Measurements from ENCODE around the gene FAM174C.

The FAM174C gene

DNA sequence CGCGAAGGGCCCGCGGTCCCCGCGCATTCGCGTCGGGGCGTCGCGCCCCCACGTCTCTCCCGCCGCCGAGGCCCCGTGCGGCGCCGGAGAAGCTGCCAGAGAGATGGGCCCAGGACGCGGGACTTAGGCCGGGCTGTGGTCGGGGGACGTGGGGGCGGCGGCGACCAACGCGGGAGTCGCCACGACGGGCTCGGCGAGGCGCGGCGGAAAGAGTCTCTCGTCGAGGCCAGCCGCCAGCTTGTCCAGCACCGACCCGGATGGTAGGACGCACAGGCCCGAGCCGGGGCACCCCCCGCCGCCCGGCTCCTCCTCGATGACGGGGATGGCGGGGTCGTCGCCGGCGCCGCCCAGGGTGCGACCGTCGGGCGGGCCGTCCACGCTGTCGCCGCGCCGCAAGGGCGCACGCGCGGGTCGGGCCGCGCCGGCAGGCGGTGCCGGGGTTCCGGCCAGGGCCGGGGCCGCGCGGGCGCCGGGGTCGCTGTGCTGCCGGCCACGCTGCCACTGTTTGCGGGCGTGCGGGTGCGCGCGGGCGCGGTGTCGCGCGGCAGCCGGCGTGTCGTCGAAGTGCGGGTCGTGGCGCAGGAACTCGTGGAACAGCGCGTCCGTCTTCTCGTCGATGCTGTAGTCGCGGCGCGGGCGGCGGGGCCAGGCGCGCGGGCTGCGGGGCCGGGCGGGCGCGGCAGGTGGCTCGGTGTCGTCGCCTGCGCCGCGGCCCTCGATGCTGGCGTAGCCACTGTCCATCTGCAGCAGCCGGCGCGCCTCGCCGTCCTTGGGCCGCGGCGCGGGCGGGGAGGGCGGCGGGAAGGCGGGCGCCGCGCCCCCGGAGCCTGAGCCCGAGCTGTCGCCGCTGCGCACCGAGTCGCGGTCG is 46.0 kb upstream of the FAM174C start:
- CTCF ChIA-PET: no interaction called here
- no peak overlapping the region for H3K4me3 ChIP-seq (ENCODE audit: low read depth, low read length)
- H3K27ac ChIP-seq (ENCODE audit: extremely low read depth, low read depth, low read length): no peak overlapping the region
- POLR2A ChIA-PET: interaction anchor here (1.1 kb wide), 1 partner anchor 40 kb away, joined by 4 read pairs; the partner anchor contains the start of gene CIRBP
- H3K4me1 ChIP-seq (ENCODE audit: control insufficient read depth, insufficient read depth, low read length): no peaks in the 10 kb centered on the region
- H3K36me3 ChIP-seq (ENCODE audit: control insufficient read depth in 2 of 2, insufficient read depth in 1 of 2, low read length in 2 of 2): peaks cover 0 to 62% of the 10 kb centered on the region in 2 experiments; a peak in 2 of 3 replicates
- TF ChIP-seq ZNF214 (tag by site-specific recombination; IDR thresholded peaks at IDR 0.05; ENCODE audit: borderline replicate concordance): no peak
- TF ChIP-seq ZNF366 (tag by site-specific recombination; conservative IDR thresholded peaks at IDR 0.05): no peak
- TF ChIP-seq HOXD13 (CRISPR knock-in tag; IDR thresholded peaks at IDR 0.05; ENCODE audit: borderline replicate concordance): no peak
- TF ChIP-seq, protein P1, sequence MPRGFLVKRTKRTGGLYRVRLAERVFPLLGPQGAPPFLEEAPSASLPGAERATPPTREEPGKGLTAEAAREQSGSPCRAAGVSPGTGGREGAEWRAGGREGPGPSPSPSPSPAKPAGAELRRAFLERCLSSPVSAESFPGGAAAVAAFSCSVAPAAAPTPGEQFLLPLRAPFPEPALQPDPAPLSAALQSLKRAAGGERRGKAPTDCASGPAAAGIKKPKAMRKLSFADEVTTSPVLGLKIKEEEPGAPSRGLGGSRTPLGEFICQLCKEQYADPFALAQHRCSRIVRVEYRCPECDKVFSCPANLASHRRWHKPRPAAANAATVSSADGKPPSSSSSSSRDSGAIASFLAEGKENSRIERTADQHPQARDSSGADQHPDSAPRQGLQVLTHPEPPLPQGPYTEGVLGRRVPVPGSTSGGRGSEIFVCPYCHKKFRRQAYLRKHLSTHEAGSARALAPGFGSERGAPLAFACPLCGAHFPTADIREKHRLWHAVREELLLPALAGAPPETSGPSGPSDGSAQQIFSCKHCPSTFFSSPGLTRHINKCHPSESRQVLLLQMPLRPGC (tag by site-specific recombination; IDR thresholded peaks at IDR 0.05): no peak
- no peak for TF ChIP-seq ZNF555 (tag by site-specific recombination; conservative IDR thresholded peaks at IDR 0.05)
- TF ChIP-seq, protein P2, sequence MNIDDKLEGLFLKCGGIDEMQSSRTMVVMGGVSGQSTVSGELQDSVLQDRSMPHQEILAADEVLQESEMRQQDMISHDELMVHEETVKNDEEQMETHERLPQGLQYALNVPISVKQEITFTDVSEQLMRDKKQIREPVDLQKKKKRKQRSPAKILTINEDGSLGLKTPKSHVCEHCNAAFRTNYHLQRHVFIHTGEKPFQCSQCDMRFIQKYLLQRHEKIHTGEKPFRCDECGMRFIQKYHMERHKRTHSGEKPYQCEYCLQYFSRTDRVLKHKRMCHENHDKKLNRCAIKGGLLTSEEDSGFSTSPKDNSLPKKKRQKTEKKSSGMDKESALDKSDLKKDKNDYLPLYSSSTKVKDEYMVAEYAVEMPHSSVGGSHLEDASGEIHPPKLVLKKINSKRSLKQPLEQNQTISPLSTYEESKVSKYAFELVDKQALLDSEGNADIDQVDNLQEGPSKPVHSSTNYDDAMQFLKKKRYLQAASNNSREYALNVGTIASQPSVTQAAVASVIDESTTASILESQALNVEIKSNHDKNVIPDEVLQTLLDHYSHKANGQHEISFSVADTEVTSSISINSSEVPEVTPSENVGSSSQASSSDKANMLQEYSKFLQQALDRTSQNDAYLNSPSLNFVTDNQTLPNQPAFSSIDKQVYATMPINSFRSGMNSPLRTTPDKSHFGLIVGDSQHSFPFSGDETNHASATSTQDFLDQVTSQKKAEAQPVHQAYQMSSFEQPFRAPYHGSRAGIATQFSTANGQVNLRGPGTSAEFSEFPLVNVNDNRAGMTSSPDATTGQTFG (tag by site-specific recombination; IDR thresholded peaks at IDR 0.05; ENCODE audit: borderline replicate concordance): no peak
- TF ChIP-seq, protein P3, sequence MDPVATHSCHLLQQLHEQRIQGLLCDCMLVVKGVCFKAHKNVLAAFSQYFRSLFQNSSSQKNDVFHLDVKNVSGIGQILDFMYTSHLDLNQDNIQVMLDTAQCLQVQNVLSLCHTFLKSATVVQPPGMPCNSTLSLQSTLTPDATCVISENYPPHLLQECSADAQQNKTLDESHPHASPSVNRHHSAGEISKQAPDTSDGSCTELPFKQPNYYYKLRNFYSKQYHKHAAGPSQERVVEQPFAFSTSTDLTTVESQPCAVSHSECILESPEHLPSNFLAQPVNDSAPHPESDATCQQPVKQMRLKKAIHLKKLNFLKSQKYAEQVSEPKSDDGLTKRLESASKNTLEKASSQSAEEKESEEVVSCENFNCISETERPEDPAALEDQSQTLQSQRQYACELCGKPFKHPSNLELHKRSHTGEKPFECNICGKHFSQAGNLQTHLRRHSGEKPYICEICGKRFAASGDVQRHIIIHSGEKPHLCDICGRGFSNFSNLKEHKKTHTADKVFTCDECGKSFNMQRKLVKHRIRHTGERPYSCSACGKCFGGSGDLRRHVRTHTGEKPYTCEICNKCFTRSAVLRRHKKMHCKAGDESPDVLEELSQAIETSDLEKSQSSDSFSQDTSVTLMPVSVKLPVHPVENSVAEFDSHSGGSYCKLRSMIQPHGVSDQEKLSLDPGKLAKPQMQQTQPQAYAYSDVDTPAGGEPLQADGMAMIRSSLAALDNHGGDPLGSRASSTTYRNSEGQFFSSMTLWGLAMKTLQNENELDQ (tag by site-specific recombination; IDR thresholded peaks at IDR 0.05; ENCODE audit: low read depth): no peak
- TF ChIP-seq ZNF140 (tag by site-specific recombination; IDR thresholded peaks at IDR 0.05): no peak
- no peak for TF ChIP-seq GFI1B (tag by site-specific recombination; IDR thresholded peaks at IDR 0.05)
- no peak for TF ChIP-seq ZNF529 (tag by site-specific recombination; IDR thresholded peaks at IDR 0.05; ENCODE audit: insufficient replicate concordance)
- TF ChIP-seq, protein P4, sequence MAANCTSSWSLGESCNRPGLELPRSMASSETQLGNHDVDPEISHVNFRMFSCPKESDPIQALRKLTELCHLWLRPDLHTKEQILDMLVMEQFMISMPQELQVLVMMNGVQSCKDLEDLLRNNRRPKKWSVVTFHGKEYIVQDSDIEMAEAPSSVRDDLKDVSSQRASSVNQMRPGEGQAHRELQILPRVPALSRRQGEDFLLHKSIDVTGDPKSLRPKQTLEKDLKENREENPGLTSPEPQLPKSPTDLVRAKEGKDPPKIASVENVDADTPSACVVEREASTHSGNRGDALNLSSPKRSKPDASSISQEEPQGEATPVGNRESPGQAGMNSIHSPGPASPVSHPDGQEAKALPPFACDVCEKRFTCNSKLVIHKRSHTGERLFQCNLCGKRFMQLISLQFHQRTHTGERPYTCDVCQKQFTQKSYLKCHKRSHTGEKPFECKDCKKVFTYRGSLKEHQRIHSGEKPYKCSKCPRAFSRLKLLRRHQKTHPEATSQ (tag by site-specific recombination; IDR thresholded peaks at IDR 0.05): no peak
- no peak for TF ChIP-seq ZNF561 (tag by site-specific recombination; IDR thresholded peaks at IDR 0.05; ENCODE audit: borderline replicate concordance)
- TF ChIP-seq ZNF560 (tag by site-specific recombination; IDR thresholded peaks at IDR 0.05; ENCODE audit: borderline replicate concordance): no peak
- no peaks in the 10 kb centered on the region for H3K9me3 ChIP-seq (ENCODE audit: control insufficient read depth, insufficient read depth, low read depth, low read length)
